MM.1S (cell line): ENCODE results near the gene EXOC4.

Experiments used
- CTCF ChIP-seq: fragments of 300-600 bp; sonication (generic); IDR thresholded peaks from 2 replicates; pipeline ENCODE4 v1.5.1; 2016; ENCODE audit warnings: antibody characterized with exemption, low read length, mixed read lengths
- EZH2 ChIP-seq: fragments of 300-600 bp; sonication (generic); optimal IDR thresholded peaks from 2 replicates; pipeline ENCODE3; 2017; ENCODE audit warnings: low read depth, mild to moderate bottlenecking, antibody characterized with exemption, low read length, mixed read lengths

DNA sequence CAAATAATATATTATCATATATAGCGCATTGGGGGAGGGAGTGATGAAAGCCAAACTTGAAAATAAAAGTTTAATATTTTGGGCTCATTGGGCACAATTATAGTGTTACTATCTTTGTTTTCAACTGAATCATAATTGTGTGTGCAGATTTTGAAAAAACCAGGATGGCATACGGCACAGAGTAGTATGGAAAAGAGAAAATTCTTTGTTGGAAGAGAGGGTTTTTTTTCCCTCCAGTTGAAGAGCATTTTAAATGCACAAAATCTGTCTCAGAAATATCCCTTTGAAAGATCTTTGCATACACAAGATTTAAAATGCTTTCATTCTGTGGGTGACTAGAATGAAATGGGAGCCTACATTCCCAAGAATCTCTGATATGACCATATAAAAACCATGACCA is 269.6 kb downstream of the EXOC4 start:
- TF ChIP-seq EZH2, result no peak
- no peak for TF ChIP-seq CTCF
